GM18858 (cell line): Measurements from ENCODE around the gene PTPRO.

Experiments used
- ATAC-seq: cut with Tn5 transposase; IDR thresholded peaks from one replicate; pipeline ENCODE4 v1.9.1; 2021; ENCODE audit not compliant: unreplicated experiment

Gene PTPRO

GRCh38 chr12:15522574-15523187 is 200.4 kb downstream of the PTPRO start:
- ATAC-seq, result no peak

- ATAC-seq, result no peak
These were observed 203.1 kb downstream of the PTPRO start for GRCh38 chr12:15525441-15525840.

GRCh38 chr12:15526033-15526432 is 203.7 kb downstream of the PTPRO start:
- ATAC-seq, result peak; percentile 99

GRCh38 chr12:15527201-15528080 is 205.1 kb downstream of the PTPRO start:
- no peak for ATAC-seq

- ATAC-seq, result no peak
These were observed 206.4 kb downstream of the PTPRO start for GRCh38 chr12:15528666-15529065.

GRCh38 chr12:15530361-15530760 is 208.1 kb downstream of the PTPRO start:
- no peak for ATAC-seq

- peak; percentile 79 for ATAC-seq
These were observed 210.2 kb downstream of the PTPRO start for GRCh38 chr12:15532364-15532977.

GRCh38 chr12:15534322-15534721 is 212.0 kb downstream of the PTPRO start:
- ATAC-seq, result peak; percentile 74

GRCh38 chr12:15534874-15535273 is 212.6 kb downstream of the PTPRO start:
- no peak for ATAC-seq

GRCh38 chr12:15535352-15535781 is 213.1 kb downstream of the PTPRO start:
- ATAC-seq, result no peak

- ATAC-seq, result no peak
These were observed 214.1 kb downstream of the PTPRO start for GRCh38 chr12:15536446-15536845.

- ATAC-seq, result no peak
These were observed 216.6 kb downstream of the PTPRO start for GRCh38 chr12:15538881-15539280.

- no peak for ATAC-seq
These were observed 217.7 kb downstream of the PTPRO start for GRCh38 chr12:15540005-15540404.

GRCh38 chr12:15540469-15540872 is 218.2 kb downstream of the PTPRO start:
- ATAC-seq, result no peak

- no peak for ATAC-seq
These were observed 219.8 kb downstream of the PTPRO start for GRCh38 chr12:15541996-15542631.

GRCh38 chr12:15543347-15543746 is 221.0 kb downstream of the PTPRO start:
- ATAC-seq, result no peak

- ATAC-seq, result no peak
These were observed 222.3 kb downstream of the PTPRO start for GRCh38 chr12:15544589-15544988.

GRCh38 chr12:15545334-15545733 is 223.0 kb downstream of the PTPRO start:
- no peak for ATAC-seq

GRCh38 chr12:15546102-15546701 is 223.9 kb downstream of the PTPRO start:
- peak; percentile 85 for ATAC-seq

- ATAC-seq, result no peak
These were observed 224.8 kb downstream of the PTPRO start for GRCh38 chr12:15547063-15547462.

- no peak for ATAC-seq
These were observed 225.4 kb downstream of the PTPRO start for GRCh38 chr12:15547691-15548090.
